HG02610 (cell line): ENCODE data around the gene LYSET.
"Not testable (repeated sequence)": the region's sequence is repeated elsewhere in the genome, so short reads cannot be mapped to it uniquely, and the experiment has no call there.

Source experiments
- ATAC-seq: cut with Tn5 transposase; IDR thresholded peaks from one replicate; pipeline ENCODE4 v1.9.1; 2021; ENCODE audit warnings: mild to moderate bottlenecking, moderate library complexity; ENCODE audit not compliant: unreplicated experiment

The LYSET gene

DNA sequence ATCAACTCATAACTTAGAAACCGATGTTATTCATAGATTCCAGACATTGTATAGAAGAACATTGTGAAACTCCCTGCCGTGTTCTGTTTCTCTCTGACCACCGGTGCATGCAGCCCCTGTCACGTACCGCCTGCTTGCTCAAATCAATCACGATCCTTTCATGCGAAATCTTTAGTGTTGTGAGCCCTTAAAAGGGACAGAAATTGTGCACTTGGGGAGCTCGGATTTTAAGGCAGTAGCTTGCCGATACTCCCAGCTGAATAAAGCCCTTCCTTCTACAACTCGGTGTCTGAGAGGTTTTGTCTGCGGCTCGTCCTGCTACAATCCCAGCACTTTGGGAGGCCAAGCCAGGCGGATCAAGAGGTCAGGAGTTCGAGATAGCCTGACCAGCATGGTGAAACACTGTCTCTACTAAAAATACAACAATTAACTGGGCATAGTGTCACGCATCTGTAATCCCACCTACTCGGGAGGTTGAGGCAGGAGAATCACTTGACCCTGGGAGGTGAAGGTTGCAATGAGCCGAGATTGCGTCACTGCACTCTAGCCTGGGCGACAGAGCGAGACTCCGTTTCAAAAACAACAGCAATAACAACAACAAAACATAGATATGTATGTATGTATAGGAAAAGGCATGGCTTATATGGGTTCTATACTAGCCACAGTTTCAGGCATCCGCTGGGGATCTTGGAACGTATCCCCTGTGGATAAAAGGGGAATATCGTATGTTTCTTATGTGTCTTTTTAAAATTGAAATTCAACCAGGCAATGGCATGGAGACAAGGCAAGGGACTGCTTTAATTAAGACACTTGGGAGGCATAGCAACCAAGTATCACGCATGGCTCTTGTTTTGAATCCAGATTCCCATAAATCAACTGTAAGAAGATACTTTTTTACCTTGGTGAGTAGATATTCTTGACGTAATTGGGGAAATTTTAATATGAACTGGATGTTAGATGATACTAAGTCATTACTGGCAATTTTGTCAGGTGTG, 19.5 kb upstream of the LYSET start:
- not testable (repeated sequence) for ATAC-seq

DNA sequence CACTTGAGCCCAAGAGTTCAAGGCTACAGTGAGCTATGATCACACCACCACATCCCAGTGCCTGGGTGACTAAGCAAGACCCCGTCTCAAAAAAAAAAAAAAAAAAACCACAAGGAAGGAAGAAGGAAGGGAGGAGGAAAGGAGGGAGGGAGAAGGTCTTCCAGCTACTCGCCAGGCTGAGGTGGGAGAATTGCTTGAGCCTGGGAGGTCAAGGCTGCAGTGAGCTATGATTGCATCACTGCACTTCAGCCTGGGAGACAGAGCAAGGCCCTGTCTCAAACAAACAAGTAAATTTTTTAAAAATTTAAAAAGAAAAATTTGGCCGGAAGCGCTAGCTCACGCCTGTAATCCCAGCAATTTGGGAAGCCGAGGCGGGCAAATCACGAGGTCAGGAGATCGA, 16.5 kb upstream of the LYSET start:
- not testable (repeated sequence) for ATAC-seq

DNA sequence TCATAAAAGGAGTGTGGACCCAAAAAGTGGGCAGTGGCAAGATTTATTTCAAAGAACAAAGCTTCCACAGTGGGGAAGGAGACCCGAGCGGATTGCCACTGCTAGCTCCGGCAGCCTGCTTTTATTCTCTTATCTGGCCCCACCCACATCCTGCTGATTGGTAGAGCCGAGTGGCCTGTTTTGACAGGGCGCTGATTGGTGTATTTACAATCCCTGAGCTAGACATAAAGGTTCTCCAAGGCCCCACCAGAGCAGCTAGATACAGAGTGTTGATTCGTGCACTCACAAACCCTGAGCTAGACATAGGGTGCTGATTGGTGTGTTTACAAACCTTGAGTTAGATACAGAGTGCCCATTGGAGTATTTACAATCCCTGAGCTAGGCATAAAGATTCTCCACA, 15.5 kb upstream of the LYSET start:
- ATAC-seq: not testable (repeated sequence)

DNA sequence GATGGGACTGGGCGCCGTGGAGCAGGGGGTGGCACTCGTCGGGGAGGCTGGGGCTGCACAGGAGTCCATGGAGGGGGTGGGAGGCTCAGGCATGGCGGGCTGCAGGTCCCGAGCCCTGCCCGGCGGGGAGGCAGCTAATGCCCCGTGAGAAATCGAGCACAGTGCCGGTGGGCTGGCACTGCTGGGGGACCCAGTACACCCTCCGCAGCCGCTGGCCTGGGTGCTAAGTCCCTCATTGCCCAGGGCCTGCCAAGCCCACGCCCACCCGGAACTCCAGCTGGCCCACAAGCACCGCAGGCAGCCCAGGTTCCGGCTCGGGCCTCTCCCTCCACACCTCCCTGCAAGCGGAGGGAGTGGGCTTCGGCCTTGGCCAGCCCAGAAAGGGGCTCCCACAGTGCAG, 15.0 kb upstream of the LYSET start:
- not testable (repeated sequence) for ATAC-seq

DNA sequence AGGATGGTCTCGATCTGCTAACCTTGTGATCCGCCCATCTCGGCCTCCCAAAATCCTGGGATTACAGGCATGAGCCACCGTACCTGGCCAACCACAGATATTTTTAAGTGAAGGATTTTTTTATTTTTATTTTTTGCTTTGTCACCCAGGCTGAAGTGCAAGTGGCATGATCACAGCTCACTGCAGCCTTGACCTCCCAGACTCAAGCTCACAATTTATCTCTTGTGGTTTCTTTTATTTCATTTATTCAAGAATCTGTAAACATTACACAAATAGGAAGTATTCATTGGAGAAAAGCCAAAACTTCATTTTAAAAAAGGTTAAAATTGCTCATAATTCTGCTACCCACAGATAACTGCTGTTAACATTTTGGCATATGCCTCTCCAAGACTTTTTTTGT, 13.7 kb upstream of the LYSET start:
- ATAC-seq: no peak

DNA sequence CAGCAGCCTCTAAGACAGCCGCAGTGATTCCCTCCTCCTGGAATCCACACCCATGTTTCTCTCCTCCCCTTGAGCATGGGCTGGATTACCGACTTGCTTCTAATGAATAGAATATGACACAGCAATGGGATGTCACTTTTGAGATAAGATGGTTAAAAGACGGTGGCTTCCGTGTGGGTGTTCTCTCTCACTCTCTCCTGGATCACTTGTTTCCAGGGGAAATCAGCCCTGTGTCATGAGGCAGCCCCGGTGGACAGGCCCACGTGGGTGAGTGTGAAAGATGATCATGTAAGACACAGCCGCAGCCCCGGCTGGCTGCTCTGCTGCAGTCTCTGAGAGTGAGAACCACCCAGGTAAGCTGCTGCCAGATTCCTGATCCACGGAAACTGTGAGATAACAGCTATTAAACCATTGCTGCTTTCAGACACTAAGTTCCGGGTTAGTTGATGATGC, 11.1 kb upstream of the LYSET start:
- ATAC-seq: no peak

DNA sequence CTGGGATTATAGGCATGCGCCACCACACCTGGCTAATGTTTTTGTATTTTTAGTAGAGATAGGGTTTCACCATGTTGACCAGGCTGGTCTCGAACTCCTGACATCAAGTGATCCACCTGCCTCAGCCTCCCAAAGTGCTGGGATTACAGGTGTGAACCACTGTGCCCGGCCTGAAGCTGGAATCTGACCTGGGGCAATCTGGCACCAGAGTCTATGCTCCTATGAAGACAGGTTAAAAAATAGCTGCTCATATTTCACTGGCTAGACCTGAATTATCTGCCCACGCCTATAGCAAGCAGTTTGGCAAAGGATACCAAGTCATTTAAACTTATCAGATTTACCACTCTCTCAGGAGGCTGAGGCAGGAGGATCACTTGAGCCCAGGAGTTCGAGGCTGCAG, 10.4 kb upstream of the LYSET start:
- ATAC-seq: not testable (repeated sequence)

DNA sequence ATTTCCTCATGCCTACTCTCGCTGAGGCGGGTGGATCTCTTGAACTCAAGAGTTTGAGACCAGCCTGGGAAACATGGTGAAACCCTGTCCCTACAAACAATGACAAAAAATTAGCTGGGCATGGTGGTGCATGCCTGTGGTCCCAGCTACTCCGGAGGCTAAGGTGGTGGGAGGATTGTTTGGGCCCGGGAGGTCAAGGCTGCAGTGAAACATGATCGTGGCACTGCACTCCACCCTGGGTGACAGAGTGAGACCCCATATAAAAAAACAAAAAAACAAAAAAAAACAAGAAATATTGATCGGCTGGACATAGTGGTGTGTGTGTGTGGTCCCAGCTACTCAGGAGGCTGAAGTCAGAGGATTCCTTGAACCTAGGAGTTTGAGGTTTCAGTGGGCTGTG, 9.6 kb upstream of the LYSET start:
- no peak for ATAC-seq

DNA sequence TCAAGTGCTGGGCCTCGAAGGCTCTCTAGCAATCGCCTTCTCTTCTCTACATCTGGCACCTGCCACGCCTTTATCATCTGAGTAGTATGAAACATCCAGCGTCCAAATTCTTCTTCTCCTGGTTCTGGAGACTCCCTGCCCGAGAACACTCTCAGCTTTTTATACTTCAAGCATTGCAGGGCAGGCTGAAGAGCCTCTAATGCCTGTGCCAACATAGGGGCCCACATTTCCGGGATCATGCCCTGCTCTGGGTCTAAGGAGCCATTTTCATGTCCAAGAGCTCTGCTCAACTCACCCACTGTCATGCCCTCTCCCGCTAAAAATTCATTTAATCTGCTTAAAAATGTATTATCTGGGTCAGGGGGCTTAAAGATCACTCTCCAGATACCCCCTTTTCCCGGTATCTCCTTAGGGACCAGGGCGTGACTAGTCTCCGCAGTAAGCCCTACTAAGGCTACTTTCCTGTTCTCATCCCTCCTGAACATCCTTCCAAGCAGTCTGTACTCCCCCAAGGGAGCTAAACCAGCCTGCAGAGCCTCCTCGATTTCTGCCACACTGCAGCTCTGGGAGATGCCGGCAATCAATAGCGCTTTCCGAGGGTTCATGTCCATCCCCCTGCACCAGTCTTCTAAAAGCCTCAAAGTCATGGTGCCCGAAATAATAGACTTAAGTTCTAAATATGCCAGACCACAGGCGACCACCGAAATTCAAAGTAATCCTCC, 1.4 kb upstream of the LYSET start:
- no peak for ATAC-seq

DNA sequence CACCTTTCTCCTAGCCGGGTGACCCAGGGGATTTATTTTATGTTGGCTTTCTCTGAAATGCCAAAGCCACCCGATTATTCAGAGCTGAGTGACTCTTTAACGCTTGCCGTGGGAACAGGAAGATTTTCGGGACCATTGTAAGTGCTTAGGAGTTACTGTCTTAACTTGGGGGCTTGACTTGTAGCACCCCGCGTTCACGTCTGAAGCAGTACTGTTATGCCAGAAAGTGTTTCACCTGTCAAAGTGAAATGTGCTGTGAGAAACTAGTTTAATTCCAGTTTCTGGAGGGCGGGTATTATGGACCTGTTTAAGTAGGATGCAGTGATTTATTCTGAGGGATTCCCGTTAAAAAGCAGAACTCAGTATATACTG, 218 bp downstream of the LYSET start:
- ATAC-seq: no peak

DNA sequence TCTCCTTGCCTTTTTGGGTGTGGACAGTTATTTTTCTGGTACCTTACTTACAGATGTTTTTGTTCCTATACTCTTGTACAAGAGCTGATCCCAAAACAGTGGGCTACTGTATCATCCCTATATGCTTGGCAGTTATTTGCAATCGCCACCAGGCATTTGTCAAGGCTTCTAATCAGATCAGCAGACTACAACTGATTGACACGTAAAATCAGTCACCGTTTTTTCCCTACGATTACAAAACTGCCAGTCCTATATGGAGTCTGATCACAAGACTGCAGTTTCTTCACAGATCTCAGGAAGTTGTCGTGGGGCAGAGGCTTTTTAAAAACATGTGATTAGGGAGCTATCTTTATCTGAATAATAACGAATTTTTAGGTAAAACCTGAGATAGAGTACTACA, 1.3 kb downstream of the LYSET start:
- ATAC-seq: no peak

DNA sequence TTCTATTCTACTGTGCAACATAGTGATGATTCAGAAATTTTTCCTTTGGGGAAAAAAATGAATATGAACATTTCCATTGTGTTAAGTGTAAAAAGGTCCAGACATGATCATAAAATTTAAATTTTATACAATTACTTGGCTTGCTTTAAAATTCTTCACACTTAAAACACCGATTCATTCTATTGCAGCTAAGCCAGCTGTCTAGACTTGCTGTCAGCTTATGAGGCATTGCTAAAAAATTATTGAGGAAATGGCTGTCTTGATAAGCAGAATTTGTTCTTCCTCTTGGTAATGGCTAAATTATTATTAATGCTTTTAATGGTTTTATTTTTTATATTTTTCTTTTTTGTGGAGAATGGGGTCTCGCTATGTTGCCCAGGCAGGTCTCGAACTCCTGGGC, 1.8 kb downstream of the LYSET start:
- ATAC-seq: no peak

DNA sequence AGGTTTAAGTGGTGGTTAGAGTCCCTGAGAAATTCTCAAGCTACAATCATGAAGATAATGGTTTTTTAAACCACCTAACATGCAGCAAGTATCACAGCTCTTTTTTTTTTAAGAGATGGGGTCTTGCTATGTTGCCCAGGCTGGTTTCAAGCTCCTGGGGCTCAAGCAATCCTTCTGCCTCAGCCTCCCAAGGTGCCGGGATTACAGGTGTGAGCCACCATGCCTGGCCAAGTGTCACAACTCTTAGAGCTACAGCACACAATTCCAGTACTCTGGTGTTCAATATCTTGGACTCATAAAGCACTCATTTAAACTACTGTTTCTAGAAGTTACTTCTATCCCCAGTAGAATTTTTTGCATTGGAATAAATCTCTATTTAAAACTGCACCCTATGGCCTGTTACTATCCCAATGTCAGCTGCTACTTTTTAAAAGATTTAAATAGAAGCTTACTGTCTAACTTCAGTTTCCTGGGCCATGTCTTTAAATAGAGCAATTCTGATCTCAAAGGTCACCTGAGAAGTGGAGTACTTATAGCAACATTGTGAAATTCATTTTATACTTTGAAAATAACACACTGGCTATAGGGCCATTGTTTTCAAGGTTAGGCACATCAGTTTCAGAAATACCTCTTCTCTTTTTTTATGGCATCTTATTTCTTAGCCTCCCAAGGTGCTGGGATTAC, 10.3 kb downstream of the LYSET start:
- ATAC-seq: no peak

DNA sequence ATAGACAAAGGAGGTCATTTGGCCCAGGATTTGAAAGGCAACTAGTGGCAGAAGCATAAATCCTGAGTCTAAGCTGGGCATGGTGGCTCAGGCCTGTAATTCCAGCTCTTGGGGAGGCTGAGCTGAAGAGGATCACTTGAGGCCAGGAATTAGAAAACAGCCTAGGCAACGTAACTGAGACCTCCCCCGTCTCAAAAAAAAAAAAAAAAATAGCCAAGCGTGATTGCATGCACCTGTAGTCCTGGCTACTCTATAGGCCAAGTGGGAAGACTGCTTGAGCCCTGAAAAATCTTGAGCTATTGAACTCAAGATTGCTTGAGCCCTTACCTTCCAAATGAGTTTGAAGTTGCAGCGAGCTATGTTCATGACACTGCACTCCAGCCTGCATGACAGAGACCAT, 13.9 kb downstream of the LYSET start:
- no peak for ATAC-seq

DNA sequence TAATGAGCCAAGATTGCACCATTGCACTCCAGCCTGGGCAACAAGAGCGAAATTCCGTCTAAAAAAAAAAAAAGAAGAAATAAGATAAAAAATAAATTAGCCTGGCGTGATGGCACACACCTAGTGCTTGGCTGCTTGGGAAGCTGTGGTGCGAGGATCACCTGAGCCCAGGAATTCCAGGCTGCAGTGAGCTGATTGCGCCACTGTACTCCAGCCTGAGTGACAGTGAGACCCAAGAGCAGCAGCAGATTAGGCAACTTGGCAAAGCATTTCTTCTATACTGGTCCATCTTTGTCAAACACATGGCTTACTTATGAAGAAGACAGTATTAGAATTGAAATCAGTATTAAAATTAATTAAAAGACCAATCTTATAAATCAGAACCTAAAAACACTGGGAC, 15.4 kb downstream of the LYSET start:
- ATAC-seq: no peak

DNA sequence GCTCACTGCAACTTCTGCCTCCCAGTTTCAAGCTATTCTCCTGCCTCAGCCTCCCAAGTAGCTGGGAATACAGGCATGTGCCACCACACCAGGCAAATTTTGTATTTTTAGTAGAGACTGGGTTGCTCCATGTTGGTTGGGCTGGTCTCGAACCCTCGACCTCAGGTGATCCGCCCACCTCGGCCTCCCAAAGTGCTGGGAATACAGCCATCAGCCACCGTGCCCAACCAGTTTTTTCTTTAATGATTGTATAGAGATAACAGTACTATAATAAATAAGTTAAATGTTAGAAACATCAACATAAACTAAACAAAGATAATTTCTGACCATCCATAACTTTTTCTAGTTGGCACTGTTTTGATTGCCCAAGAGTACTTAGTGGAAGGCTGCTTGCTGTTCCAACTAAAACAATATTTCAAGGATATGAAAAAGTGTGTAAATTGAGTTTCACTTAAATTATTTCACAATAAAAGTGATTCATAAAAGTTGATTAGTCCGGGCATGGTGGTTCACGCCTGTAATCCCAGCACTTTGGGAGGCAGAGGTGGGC, 16.1 kb downstream of the LYSET start:
- ATAC-seq: no peak

DNA sequence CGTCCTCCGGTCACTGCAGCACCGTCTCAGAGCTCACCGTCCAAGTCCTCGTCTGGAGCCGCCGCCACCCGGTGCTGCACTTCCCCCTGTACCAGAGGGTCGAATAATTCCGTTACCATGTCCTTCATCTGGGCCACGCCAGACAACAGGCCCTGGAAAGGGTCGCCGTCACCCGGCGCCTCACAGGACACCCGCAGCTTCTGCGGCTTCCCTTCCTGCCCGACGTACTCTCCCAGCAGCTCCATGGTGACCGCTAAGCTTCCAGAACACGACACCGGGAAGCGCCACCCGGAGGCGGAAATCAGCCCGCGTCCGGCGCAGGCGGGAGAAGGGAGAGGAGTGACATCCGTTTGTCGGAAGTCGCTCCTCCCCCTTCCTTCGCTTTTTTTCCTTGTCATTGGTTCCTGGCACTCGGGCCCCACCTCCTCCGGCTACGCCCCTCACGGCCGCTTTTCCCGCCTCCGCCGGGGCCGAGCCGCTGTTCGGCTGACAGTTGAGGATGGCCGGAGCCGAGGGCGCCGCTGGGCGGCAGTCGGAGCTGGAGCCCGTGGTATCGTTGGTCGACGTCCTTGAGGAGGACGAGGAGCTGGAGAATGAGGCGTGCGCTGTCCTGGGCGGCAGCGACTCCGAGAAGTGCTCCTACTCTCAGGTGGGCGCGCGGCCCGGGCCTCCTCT, 21.8 kb downstream of the LYSET start, which contains the start of the genes GON7 and UBR7:
GON7 (minus strand) TSS at position 273 of the 675 bp plus-strand sequence; CDS start at position 245, 28 bp downstream.
UBR7 (plus strand) TSS at position 464 of the 675 bp plus-strand sequence; CDS start at position 500, 36 bp downstream.
- ATAC-seq: peak; percentile 90

DNA sequence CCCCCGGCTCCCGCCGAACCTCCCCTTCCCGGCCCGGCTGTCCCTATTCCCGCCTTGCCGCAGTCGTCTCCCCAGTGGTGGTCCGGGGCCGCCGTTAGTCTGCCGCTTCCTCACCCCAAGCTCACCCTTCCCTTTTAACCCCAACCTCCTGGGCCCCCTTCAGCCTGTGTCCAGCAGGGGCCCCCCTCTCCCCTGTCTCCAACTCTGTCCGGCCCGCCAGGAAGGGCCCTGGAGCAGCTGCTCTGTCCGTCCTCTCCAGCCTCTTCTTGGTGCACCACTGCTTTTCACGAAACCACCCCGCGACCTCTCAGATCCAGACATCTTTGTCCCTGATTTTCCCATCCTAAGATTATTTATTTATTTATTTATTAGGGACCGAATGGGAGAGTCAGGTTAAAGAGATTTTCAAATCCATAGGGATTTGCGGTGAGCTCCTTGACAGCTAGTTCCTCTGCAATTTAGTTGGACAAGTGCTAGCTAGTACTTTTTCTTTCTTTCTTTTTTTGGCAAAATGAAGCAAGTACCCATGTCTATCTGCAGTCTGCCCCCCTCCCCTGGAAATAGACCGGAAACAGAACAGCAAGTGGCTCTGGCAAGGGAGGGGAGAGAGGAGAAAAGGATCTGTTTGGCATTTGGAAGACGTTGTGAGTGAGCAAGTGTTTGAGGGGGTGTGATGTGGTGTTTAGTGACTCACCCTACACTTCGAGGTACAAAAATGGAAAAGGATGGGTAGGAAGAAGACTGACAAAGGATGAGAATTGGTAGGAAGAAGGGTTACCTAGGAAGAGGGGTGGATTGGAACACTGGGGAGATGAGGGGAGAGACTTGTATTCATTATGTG, 22.6 kb downstream of the LYSET start:
- peak; percentile 31 for ATAC-seq

DNA sequence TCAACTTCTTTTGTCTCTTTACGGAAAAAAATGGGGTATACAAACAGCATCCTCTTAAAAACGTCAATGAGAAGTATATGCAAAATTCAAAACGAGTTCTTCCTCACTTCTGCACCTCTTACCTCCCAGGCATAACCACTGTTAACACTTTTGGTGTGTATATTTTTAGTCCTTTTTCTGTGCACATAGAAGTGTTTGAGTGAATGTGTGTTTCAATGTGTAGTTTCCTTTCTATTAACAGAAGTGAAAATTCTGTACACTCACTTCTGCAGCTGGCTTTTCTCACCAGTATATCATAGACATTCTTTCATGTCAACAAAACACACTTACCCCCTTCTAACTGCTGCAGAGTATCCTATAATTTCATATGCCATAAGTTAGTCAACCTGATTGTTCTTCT, 27.3 kb downstream of the LYSET start:
- ATAC-seq: peak; percentile 63
